Measurements from ENCODE around the gene MRPS27.

DNA sequence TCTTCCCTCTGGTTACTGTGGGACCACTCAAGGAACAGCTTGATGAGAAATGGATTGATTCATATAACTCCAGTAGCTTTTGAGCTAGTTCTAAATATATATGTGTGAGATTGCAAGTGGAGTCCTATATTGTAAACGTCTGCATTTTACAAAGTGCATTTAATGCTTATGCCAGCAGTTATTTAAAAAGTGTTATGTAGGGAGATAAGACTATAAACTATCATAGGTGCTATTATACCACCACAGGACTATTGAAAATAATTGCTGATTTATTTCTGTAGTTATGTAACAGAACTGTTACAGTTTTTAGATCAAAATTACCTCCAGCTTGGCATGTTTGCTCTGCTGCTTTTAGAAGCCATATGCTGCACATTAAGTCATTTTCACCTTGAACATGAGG lies 36.3 kb upstream of the MRPS27 start:
- TF ChIP-seq, protein P1, sequence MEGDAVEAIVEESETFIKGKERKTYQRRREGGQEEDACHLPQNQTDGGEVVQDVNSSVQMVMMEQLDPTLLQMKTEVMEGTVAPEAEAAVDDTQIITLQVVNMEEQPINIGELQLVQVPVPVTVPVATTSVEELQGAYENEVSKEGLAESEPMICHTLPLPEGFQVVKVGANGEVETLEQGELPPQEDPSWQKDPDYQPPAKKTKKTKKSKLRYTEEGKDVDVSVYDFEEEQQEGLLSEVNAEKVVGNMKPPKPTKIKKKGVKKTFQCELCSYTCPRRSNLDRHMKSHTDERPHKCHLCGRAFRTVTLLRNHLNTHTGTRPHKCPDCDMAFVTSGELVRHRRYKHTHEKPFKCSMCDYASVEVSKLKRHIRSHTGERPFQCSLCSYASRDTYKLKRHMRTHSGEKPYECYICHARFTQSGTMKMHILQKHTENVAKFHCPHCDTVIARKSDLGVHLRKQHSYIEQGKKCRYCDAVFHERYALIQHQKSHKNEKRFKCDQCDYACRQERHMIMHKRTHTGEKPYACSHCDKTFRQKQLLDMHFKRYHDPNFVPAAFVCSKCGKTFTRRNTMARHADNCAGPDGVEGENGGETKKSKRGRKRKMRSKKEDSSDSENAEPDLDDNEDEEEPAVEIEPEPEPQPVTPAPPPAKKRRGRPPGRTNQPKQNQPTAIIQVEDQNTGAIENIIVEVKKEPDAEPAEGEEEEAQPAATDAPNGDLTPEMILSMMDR (conservative IDR thresholded peaks at IDR 0.05) = no peak
- no peak for TF ChIP-seq ZFX (IDR thresholded peaks at IDR 0.05)
